Mesendoderm (in vitro differentiated cells): ENCODE data around the gene CDK5.

ENCODE experiments used
- DNase-seq: peaks from one replicate; pipeline ENCODE4 v3.0.0; 2013
- H2AK5ac ChIP-seq: 2 replicates; pipeline ENCODE4 v1.6.1; 2013; ENCODE audit warnings: low read length, inconsistent platforms
- H2BK120ac ChIP-seq: 2 replicates; pipeline ENCODE4 v1.6.1; 2013; ENCODE audit warnings: low read depth, mild to moderate bottlenecking, low read length, moderate library complexity, mixed read lengths
- H2BK15ac ChIP-seq: replicated peaks from 2 replicates; pipeline ENCODE4 v1.6.1; 2013; ENCODE audit warnings: low read depth, mild to moderate bottlenecking, moderate library complexity
- H2BK5ac ChIP-seq: 2 replicates; pipeline ENCODE4 v1.6.1; 2013; ENCODE audit warnings: low read length, inconsistent platforms
- H3K18ac ChIP-seq: 2 replicates; pipeline ENCODE4 v1.6.1; 2013; ENCODE audit warnings: mild to moderate bottlenecking, low read length, mixed read lengths
- H3K23ac ChIP-seq: one replicate; pipeline ENCODE4 v1.6.1; 2013; ENCODE audit warnings: low read length
- H3K27ac ChIP-seq: 2 replicates; pipeline ENCODE4 v1.5.1; 2013; ENCODE audit warnings: low read depth, mild to moderate bottlenecking, inconsistent platforms, low read length, moderate library complexity
- H3K27me3 ChIP-seq: 2 replicates; pipeline ENCODE4 v1.6.1; 2013; ENCODE audit warnings: low read length, control low read depth, mild to moderate bottlenecking, inconsistent platforms; ENCODE audit not compliant: insufficient read depth, poor library complexity
- H3K36me3 ChIP-seq: 2 replicates; pipeline ENCODE4 v1.6.1; 2013; ENCODE audit warnings: low read length, inconsistent platforms; ENCODE audit not compliant: control insufficient read depth, insufficient read depth
- H3K4ac ChIP-seq: one replicate; pipeline ENCODE4 v1.6.1; 2013; ENCODE audit warnings: low read depth, mild to moderate bottlenecking, low read length, moderate library complexity
- H3K4me1 ChIP-seq: 2 replicates; pipeline ENCODE4 v1.6.1; 2013; ENCODE audit warnings: low read depth, low read length, inconsistent platforms; ENCODE audit not compliant: control insufficient read depth
- H3K4me2 ChIP-seq: 2 replicates; pipeline ENCODE4 v1.6.1; 2013; ENCODE audit warnings: low read length
- H3K4me3 ChIP-seq: 2 replicates; pipeline ENCODE4 v1.5.1; 2013; ENCODE audit warnings: mild to moderate bottlenecking, low read length
- H3K56ac ChIP-seq: one replicate; pipeline ENCODE4 v1.6.1; 2013; ENCODE audit warnings: low read length
- H3K79me1 ChIP-seq: 2 replicates; pipeline ENCODE4 v1.6.1; 2013; ENCODE audit warnings: low read length, inconsistent platforms
- H3K79me2 ChIP-seq: 2 replicates; pipeline ENCODE4 v1.6.1; 2013; ENCODE audit warnings: mild to moderate bottlenecking, low read length; ENCODE audit not compliant: control insufficient read depth, insufficient read depth
- H3K9ac ChIP-seq: 2 replicates; pipeline ENCODE4 v1.6.1; 2013; ENCODE audit warnings: low read length, inconsistent platforms
- H4K5ac ChIP-seq: one replicate; pipeline ENCODE4 v1.6.1; 2013; ENCODE audit warnings: low read length
- H4K8ac ChIP-seq: one replicate; pipeline ENCODE4 v1.6.1; 2013; ENCODE audit warnings: low read depth, mild to moderate bottlenecking, control low read depth, low read length, moderate library complexity
- WGBS: extraction: QIAGEN DNeasy Blood & Tissue Kit; methylation state at CpG from one replicate; pipeline ENCODE4 v1.1.7; 2013; ENCODE audit warnings: low lambda C conversion rate, missing lambda C conversion rate; ENCODE audit not compliant: insufficient coverage; ENCODE audit errors: extremely low coverage; 5-methylcytosine and 5-hydroxymethylcytosine counted together

Gene CDK5

DNA sequence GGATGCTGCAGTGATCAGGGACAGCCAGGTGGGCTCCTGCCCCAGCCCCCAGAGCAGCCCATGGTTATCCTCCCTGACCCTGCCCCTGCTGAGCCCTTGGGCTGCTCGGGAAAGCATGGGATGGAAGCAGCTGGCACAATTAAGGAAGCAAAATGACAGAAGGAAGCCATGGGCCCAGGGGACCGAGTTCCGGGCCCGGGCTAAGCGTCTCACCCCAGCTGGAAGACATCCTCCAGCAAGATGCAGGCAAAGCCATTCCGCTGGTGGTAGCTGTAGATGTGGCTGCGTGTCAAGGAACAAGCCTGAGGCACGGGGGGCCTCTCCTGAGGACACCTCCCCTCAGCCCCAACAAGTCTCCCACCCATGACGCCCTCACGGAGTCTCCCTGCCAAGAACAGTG lies 34.5 kb downstream of the CDK5 start:
- Histone ChIP-seq H2AK5ac (no peak overlapping the region), H3K4me3 (no peak overlapping the region), H3K18ac (no peak overlapping the region), H4K8ac (no peak overlapping the region), H3K23ac (no peak overlapping the region), H3K4me2 (no peak overlapping the region), H3K79me1 (no peaks in the 10 kb centered on the region), H3K56ac (no peak overlapping the region), H3K27ac (no peak overlapping the region), H3K79me2 (no peaks in the 10 kb centered on the region), H3K36me3 (no peaks in the 10 kb centered on the region), H2BK120ac (no peak overlapping the region), H3K9ac (no peak overlapping the region), H4K5ac (no peak overlapping the region), H2BK5ac (no peak overlapping the region), H3K4ac (no peak overlapping the region), H2BK15ac (no peak overlapping the region), H3K4me1 (no peaks in the 10 kb centered on the region), H3K27me3 (peaks cover 7% of the 10 kb centered on the region)
- DNase-seq, result no peak
- WGBS, result no CpG with 5 or more reads among the region's 10 CpGs

DNA sequence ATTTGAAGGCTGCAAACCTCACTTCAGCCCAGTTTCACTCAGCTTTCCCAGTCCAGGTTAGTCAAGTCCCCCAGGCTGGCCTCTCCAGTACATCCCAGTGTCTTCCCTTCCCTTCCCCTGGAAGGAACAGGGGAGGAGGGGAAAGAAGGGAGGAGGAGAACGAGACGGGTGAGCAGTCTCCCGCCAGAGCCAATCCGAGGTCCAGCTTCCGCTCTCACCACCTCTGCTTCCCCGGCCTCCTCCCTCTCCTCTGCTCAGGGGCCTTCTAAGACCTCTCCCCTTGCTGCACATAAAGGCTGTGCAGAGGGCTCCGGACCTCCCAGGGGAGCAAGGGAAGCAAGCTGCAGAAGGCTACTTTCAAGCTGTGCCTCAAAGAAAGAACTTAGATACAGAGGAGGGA lies 37.5 kb downstream of the CDK5 start:
- H3K27me3 ChIP-seq, result peaks cover 7% of the 10 kb centered on the region
- H2AK5ac ChIP-seq, result no peak overlapping the region
- no peaks in the 10 kb centered on the region for H3K4me1 ChIP-seq
- no peak overlapping the region for H3K4me3 ChIP-seq
- H3K23ac ChIP-seq, result no peak overlapping the region
- no peaks in the 10 kb centered on the region for H3K36me3 ChIP-seq
- peak; percentile 53 for DNase-seq
- H3K56ac ChIP-seq, result peak overlapping the region; percentile 1
- no peak overlapping the region for H3K4ac ChIP-seq
- H4K8ac ChIP-seq, result no peak overlapping the region
- H2BK120ac ChIP-seq, result no peak overlapping the region
- H3K79me1 ChIP-seq, result no peaks in the 10 kb centered on the region
- no peak overlapping the region for H3K18ac ChIP-seq
- H2BK15ac ChIP-seq, result no peak overlapping the region
- no peak overlapping the region for H4K5ac ChIP-seq
- H2BK5ac ChIP-seq, result no peak overlapping the region
- peak overlapping the region; percentile 26 for H3K9ac ChIP-seq
- H3K79me2 ChIP-seq, result no peaks in the 10 kb centered on the region
- no peak overlapping the region for H3K4me2 ChIP-seq
- no peak overlapping the region for H3K27ac ChIP-seq
- WGBS, result no CpG with 5 or more reads among the region's 7 CpGs

DNA sequence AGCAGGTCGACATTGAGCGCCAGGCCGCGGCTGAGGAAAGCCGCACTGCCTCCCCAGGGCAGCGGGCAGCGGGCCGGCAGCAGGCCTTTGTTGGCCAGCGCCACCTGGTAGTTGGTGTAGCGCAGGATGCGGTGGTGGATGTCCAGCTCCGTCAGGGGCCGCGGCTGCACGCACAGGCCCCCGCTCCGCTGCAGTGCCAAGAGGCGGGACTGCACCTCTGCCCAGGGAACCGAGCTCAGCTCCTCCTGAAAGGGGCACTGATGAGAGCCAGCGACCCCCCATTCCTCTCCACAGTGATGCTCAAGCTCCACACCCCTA lies 38.6 kb downstream of the CDK5 start:
- Histone ChIP-seq H3K23ac (no peak overlapping the region), H3K4me2 (no peak overlapping the region), H3K9ac (no peak overlapping the region), H3K56ac (peak overlapping the region; percentile 64), H3K79me2 (no peaks in the 10 kb centered on the region), H2BK15ac (no peak overlapping the region), H3K4me3 (no peak overlapping the region), H4K5ac (no peak overlapping the region), H2BK5ac (no peak overlapping the region), H2AK5ac (no peak overlapping the region), H3K4ac (no peak overlapping the region), H3K18ac (no peak overlapping the region), H3K36me3 (no peaks in the 10 kb centered on the region), H3K27ac (no peak overlapping the region), H3K27me3 (peaks cover 7% of the 10 kb centered on the region), H4K8ac (no peak overlapping the region), H3K79me1 (no peaks in the 10 kb centered on the region), H3K4me1 (no peaks in the 10 kb centered on the region), H2BK120ac (no peak overlapping the region)
- no CpG with 5 or more reads among the region's 20 CpGs for WGBS
- no peak for DNase-seq

DNA sequence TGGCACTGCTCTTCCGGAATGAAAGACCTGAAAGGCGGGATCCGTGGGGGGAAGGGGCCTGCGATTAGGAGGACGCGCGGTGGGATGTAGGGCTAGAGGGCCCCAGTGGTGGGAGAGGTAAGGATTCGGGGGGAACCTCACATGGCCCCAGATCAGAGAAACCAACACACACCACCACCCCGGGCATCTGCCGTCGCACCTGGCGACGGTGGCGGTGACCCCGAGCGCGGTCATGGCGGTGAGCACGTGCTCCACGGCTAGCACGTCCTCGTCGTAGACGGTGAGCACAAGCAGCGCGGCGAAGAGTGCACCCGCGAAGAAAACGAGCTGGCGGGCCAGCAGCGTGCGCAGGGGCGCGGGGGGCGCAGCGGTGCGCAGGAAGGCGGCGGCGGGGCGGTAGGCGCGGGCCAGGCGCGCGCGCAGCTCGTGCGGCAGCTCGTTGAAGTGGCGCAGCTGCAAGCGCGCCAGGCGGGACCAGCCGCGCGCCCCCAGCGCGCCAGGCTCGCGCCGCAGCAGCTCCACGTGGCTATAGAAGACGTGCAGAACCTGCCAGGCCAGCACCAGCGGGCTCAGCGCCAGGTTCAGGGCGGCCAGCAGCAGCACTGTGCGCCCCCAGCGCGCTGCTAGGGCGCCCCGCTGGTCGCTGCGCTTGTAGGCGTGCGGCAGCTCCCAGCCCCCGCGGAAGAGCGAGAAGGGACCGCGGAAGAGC lies 39.1 kb downstream of the CDK5 start:
- no peak overlapping the region for H2BK120ac ChIP-seq
- peak; percentile 55 for DNase-seq

DNA sequence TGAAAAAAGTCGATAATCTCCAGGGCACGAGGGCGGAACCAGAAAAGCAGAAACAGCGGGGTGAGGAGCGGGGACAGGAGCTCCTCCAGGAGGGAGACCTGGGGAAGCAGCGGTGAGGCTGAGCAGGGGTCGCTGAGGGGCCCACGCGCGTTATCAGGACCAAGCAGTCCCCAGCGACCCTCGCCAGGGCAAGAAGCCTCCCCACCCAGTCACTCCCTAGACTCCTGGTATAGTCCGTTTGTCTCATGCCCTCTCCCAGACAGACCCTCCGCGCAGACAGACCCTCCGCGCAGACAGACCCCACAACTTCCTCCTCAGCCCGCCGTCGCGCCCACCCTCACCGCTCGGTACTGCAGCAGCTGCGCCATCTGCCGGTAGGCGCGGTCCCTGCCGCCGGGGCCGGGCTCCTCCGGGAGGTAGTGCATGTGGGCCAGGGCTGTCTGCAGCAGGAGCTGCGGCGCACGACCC lies 39.7 kb downstream of the CDK5 start:
- peak overlapping the region; percentile 53 for H3K9ac ChIP-seq
- H2BK15ac ChIP-seq, result no peak overlapping the region
- peak overlapping the region; percentile 70 for H3K56ac ChIP-seq
- H2BK120ac ChIP-seq, result no peak overlapping the region
- peak overlapping the region; percentile 85 for H3K4me2 ChIP-seq
- H3K36me3 ChIP-seq, result no peaks in the 10 kb centered on the region
- no peak overlapping the region for H3K23ac ChIP-seq
- no peak overlapping the region for H3K18ac ChIP-seq
- no CpG with 5 or more reads among the region's 34 CpGs for WGBS
- H4K8ac ChIP-seq, result no peak overlapping the region
- H2AK5ac ChIP-seq, result no peak overlapping the region
- H3K27me3 ChIP-seq, result peaks cover 7% of the 10 kb centered on the region
- H3K4ac ChIP-seq, result no peak overlapping the region
- H3K4me1 ChIP-seq, result no peaks in the 10 kb centered on the region
- H3K4me3 ChIP-seq, result no peak overlapping the region
- no peak overlapping the region for H4K5ac ChIP-seq
- no peak overlapping the region for H2BK5ac ChIP-seq
- no peaks in the 10 kb centered on the region for H3K79me1 ChIP-seq
- H3K27ac ChIP-seq, result no peak overlapping the region
- H3K79me2 ChIP-seq, result no peaks in the 10 kb centered on the region
- peak; percentile 87 for DNase-seq

More for the DNA sequence above, 39.1 kb downstream of the CDK5 start:
- Histone ChIP-seq H3K4me3 (no peak overlapping the region), H3K4ac (no peak overlapping the region), H3K9ac (peak overlapping the region; percentile 40), H4K8ac (no peak overlapping the region), H4K5ac (no peak overlapping the region), H3K36me3 (no peaks in the 10 kb centered on the region), H3K18ac (no peak overlapping the region), H3K23ac (peak overlapping the region; percentile 66), H3K4me1 (no peaks in the 10 kb centered on the region), H2BK5ac (no peak overlapping the region), H3K79me1 (no peaks in the 10 kb centered on the region), H3K4me2 (peak overlapping the region; percentile 31), H2AK5ac (no peak overlapping the region), H3K79me2 (no peaks in the 10 kb centered on the region), H2BK15ac (no peak overlapping the region), H3K27me3 (peaks cover 7% of the 10 kb centered on the region), H3K27ac (no peak overlapping the region), H3K56ac (peak overlapping the region; percentile 70)
- no CpG with 5 or more reads among the region's 82 CpGs for WGBS
